ENCODE measurements around the gene RNASEL. TPM values are rescaled to one million over a fixed set of nuclear protein-coding genes. Genes with fewer than 3 reads are reported as not detected.

RNASEL gene
- total RNA-seq, 2 donors from 2014 or later, result 2.7 to 8.4 TPM

GRCh38 chr1:182628657-182629056 is 39.6 kb upstream of the RNASEL start:
- Mint-ChIP-seq H3K4me3 (no peak overlapping the region), H3K36me3 (ENCODE audit: low read depth) (no peaks in the 10 kb centered on the region), H3K4me1 (peaks cover 50% of the 10 kb centered on the region), H3K9me3 (no peaks in the 10 kb centered on the region), H3K27me3 (no peaks in the 10 kb centered on the region), H3K27ac (no peak overlapping the region)
- ATAC-seq (replicated peaks), result no peak

GRCh38 chr1:182627622-182628021 is 38.6 kb upstream of the RNASEL start:
- Mint-ChIP-seq H3K9me3 (no peaks in the 10 kb centered on the region), H3K4me1 (peaks cover 56% of the 10 kb centered on the region), H3K27ac (no peak overlapping the region), H3K27me3 (no peaks in the 10 kb centered on the region), H3K36me3 (ENCODE audit: low read depth) (no peaks in the 10 kb centered on the region), H3K4me3 (no peak overlapping the region)
- no peak for ATAC-seq (replicated peaks)

GRCh38 chr1:182626527-182626926 is 37.5 kb upstream of the RNASEL start:
- H3K9me3 Mint-ChIP-seq, result no peaks in the 10 kb centered on the region
- H3K36me3 Mint-ChIP-seq (ENCODE audit: low read depth), result no peaks in the 10 kb centered on the region
- no peak overlapping the region for H3K27ac Mint-ChIP-seq
- no peak overlapping the region for H3K4me3 Mint-ChIP-seq
- no peak for ATAC-seq (replicated peaks)
- H3K27me3 Mint-ChIP-seq, result no peaks in the 10 kb centered on the region
- peaks cover 53% of the 10 kb centered on the region for H3K4me1 Mint-ChIP-seq

GRCh38 chr1:182625719-182626504 is 36.9 kb upstream of the RNASEL start:
- ATAC-seq (replicated peaks), result no peak
- H3K9me3 Mint-ChIP-seq, result no peaks in the 10 kb centered on the region
- no peaks in the 10 kb centered on the region for H3K36me3 Mint-ChIP-seq (ENCODE audit: low read depth)
- H3K27me3 Mint-ChIP-seq, result no peaks in the 10 kb centered on the region
- H3K27ac Mint-ChIP-seq, result no peak overlapping the region
- H3K4me3 Mint-ChIP-seq, result peak overlapping the region; percentile 50
- peaks cover 52% of the 10 kb centered on the region for H3K4me1 Mint-ChIP-seq

- Mint-ChIP-seq H3K27me3 (no peaks in the 10 kb centered on the region), H3K4me1 (peaks cover 51% of the 10 kb centered on the region), H3K27ac (no peak overlapping the region), H3K4me3 (peak overlapping the region; percentile 50), H3K9me3 (no peaks in the 10 kb centered on the region), H3K36me3 (ENCODE audit: low read depth) (no peaks in the 10 kb centered on the region)
- no peak for ATAC-seq (replicated peaks)
Observed at GRCh38 chr1:182625024-182625423, 36.0 kb upstream of the RNASEL start.

GRCh38 chr1:182624577-182624976 is 35.5 kb upstream of the RNASEL start:
- peak; percentile 23 for ATAC-seq (replicated peaks)
- H3K36me3 Mint-ChIP-seq (ENCODE audit: low read depth), result no peaks in the 10 kb centered on the region
- peaks cover 46% of the 10 kb centered on the region for H3K4me1 Mint-ChIP-seq
- H3K27me3 Mint-ChIP-seq, result no peaks in the 10 kb centered on the region
- H3K4me3 Mint-ChIP-seq, result peak overlapping the region; percentile 50
- no peaks in the 10 kb centered on the region for H3K9me3 Mint-ChIP-seq
- H3K27ac Mint-ChIP-seq, result no peak overlapping the region

- Mint-ChIP-seq H3K27me3 (peaks cover 11% of the 10 kb centered on the region), H3K4me1 (peaks cover 45% of the 10 kb centered on the region), H3K9me3 (no peaks in the 10 kb centered on the region), H3K36me3 (ENCODE audit: low read depth) (no peaks in the 10 kb centered on the region), H3K27ac (peak overlapping the region; percentile 63), H3K4me3 (peak overlapping the region; percentile 4)
- peak; percentile 25 for ATAC-seq (replicated peaks)
Observed at GRCh38 chr1:182622901-182623528, 34.0 kb upstream of the RNASEL start.

GRCh38 chr1:182621906-182622305 is 32.9 kb upstream of the RNASEL start:
- Mint-ChIP-seq H3K4me1 (peaks cover 56% of the 10 kb centered on the region), H3K27ac (no peak overlapping the region), H3K4me3 (no peak overlapping the region), H3K36me3 (ENCODE audit: low read depth) (no peaks in the 10 kb centered on the region), H3K27me3 (peaks cover 19% of the 10 kb centered on the region), H3K9me3 (no peaks in the 10 kb centered on the region)
- no peak for ATAC-seq (replicated peaks)

GRCh38 chr1:182620924-182621585 is 32.0 kb upstream of the RNASEL start:
- ATAC-seq (replicated peaks), result peak; percentile 64
- Mint-ChIP-seq H3K27ac (no peak overlapping the region), H3K27me3 (peaks cover 20% of the 10 kb centered on the region), H3K4me1 (peaks cover 62% of the 10 kb centered on the region), H3K4me3 (no peak overlapping the region), H3K36me3 (ENCODE audit: low read depth) (peaks cover 6% of the 10 kb centered on the region), H3K9me3 (no peaks in the 10 kb centered on the region)

- no peaks in the 10 kb centered on the region for H3K9me3 Mint-ChIP-seq
- peaks cover 11% of the 10 kb centered on the region for H3K36me3 Mint-ChIP-seq (ENCODE audit: low read depth)
- H3K27me3 Mint-ChIP-seq, result peaks cover 27% of the 10 kb centered on the region
- peak overlapping the region; percentile 80 for H3K4me3 Mint-ChIP-seq
- H3K4me1 Mint-ChIP-seq, result peaks cover 47% of the 10 kb centered on the region
- H3K27ac Mint-ChIP-seq, result peak overlapping the region; percentile 42
- ATAC-seq (replicated peaks), result no peak
Observed at GRCh38 chr1:182617734-182618351, 28.8 kb upstream of the RNASEL start.

- peaks cover 27% of the 10 kb centered on the region for H3K27me3 Mint-ChIP-seq
- no peaks in the 10 kb centered on the region for H3K9me3 Mint-ChIP-seq
- peak overlapping the region; percentile 90 for H3K27ac Mint-ChIP-seq
- H3K4me3 Mint-ChIP-seq, result peak overlapping the region; percentile 80
- ATAC-seq (replicated peaks), result no peak
- peaks cover 44% of the 10 kb centered on the region for H3K4me1 Mint-ChIP-seq
- H3K36me3 Mint-ChIP-seq (ENCODE audit: low read depth), result peaks cover 11% of the 10 kb centered on the region
Observed at GRCh38 chr1:182617014-182617429, 28.0 kb upstream of the RNASEL start.

GRCh38 chr1:182616130-182617013 is 27.3 kb upstream of the RNASEL start:
- Mint-ChIP-seq H3K4me3 (peak overlapping the region; percentile 80), H3K9me3 (no peaks in the 10 kb centered on the region), H3K36me3 (ENCODE audit: low read depth) (peaks cover 11% of the 10 kb centered on the region), H3K4me1 (peaks cover 44% of the 10 kb centered on the region), H3K27me3 (peaks cover 27% of the 10 kb centered on the region), H3K27ac (peak overlapping the region; percentile 90)
- ATAC-seq (replicated peaks), result peak; percentile 88

GRCh38 chr1:182615468-182616129 is 26.5 kb upstream of the RNASEL start:
- Mint-ChIP-seq H3K4me1 (peaks cover 43% of the 10 kb centered on the region), H3K27me3 (peaks cover 31% of the 10 kb centered on the region), H3K4me3 (peak overlapping the region; percentile 80), H3K27ac (peak overlapping the region; percentile 90), H3K9me3 (no peaks in the 10 kb centered on the region), H3K36me3 (ENCODE audit: low read depth) (peaks cover 11% of the 10 kb centered on the region)
- ATAC-seq (replicated peaks), result peak; percentile 68
